HK-2 (cell line): ENCODE measurements around the gene CERS5.

Source experiments
- DNase-seq: peaks from one replicate; pipeline ENCODE4 v3.0.0-alpha.2; 2018; ENCODE audit not compliant: unreplicated experiment

The CERS5 gene

GRCh38 chr12:50167049-50167828 is at the start of gene CERS5:
TSS of gene CERS5 (minus strand) at chr12:50167369. CDS start at chr12:50167297, 72 bp downstream.
- peak; percentile 99 for DNase-seq

GRCh38 chr12:50215033-50215432 is 47.9 kb upstream of the CERS5 start:
- no peak for DNase-seq

GRCh38 chr12:50214018-50214417 is 46.8 kb upstream of the CERS5 start:
- no peak for DNase-seq

GRCh38 chr12:50213439-50213838 is 46.3 kb upstream of the CERS5 start:
- DNase-seq = no peak

- DNase-seq = no peak
Observed at GRCh38 chr12:50212071-50212467, 44.9 kb upstream of the CERS5 start.

- no peak for DNase-seq
Observed at GRCh38 chr12:50211392-50212070, 44.4 kb upstream of the CERS5 start.

GRCh38 chr12:50207424-50207823 is 40.3 kb upstream of the CERS5 start:
- no peak for DNase-seq

GRCh38 chr12:50205648-50206047 is 38.5 kb upstream of the CERS5 start:
- DNase-seq = no peak

GRCh38 chr12:50203691-50204090 is 36.5 kb upstream of the CERS5 start:
- no peak for DNase-seq

GRCh38 chr12:50201987-50202521 is 34.9 kb upstream of the CERS5 start:
- peak; percentile 36 for DNase-seq

- no peak for DNase-seq
Observed at GRCh38 chr12:50200552-50201273, 33.5 kb upstream of the CERS5 start.

- DNase-seq = no peak
Observed at GRCh38 chr12:50198829-50199228, 31.7 kb upstream of the CERS5 start.

GRCh38 chr12:50197297-50197727 is 30.1 kb upstream of the CERS5 start:
- DNase-seq = no peak

- no peak for DNase-seq
Observed at GRCh38 chr12:50196537-50196936, 29.4 kb upstream of the CERS5 start.

GRCh38 chr12:50195832-50196231 is 28.7 kb upstream of the CERS5 start:
- no peak for DNase-seq

GRCh38 chr12:50192908-50193307 is 25.7 kb upstream of the CERS5 start:
- DNase-seq = no peak

GRCh38 chr12:50192236-50192635 is 25.1 kb upstream of the CERS5 start:
- no peak for DNase-seq

GRCh38 chr12:50190859-50191258 is 23.7 kb upstream of the CERS5 start:
- no peak for DNase-seq

GRCh38 chr12:50188875-50189575 is 21.9 kb upstream of the CERS5 start:
- no peak for DNase-seq

GRCh38 chr12:50188241-50188781 is 21.1 kb upstream of the CERS5 start:
- DNase-seq = no peak
